ENCODE measurements around the gene EVX2.

The EVX2 gene

GRCh38 chr2:176096243-176096985 lies 12.7 kb upstream of the EVX2 start:
- no peak for DNase-seq (ENCODE audit: low read depth in 3 of 3)

GRCh38 chr2:176095421-176095820 lies 11.7 kb upstream of the EVX2 start:
- DNase-seq (ENCODE audit: low read depth in 3 of 3): no peak

- DNase-seq (ENCODE audit: low read depth in 3 of 3): no peak
Observed at GRCh38 chr2:176094349-176094748, 10.6 kb upstream of the EVX2 start.

GRCh38 chr2:176093898-176094249 lies 10.1 kb upstream of the EVX2 start:
- DNase-seq (ENCODE audit: low read depth in 3 of 3): no peak

- no peak for DNase-seq (ENCODE audit: low read depth in 3 of 3)
Observed at GRCh38 chr2:176093145-176093897, 9.6 kb upstream of the EVX2 start.

GRCh38 chr2:176092270-176093144 lies 8.7 kb upstream of the EVX2 start, which contains the start of gene HOXD13:
TSS of gene HOXD13 (plus strand) at chr2:176092721. CDS start at chr2:176092891, 170 bp downstream.
- DNase-seq (ENCODE audit: low read depth in 3 of 3): no peak

- no peak for DNase-seq (ENCODE audit: low read depth in 3 of 3)
Observed at GRCh38 chr2:176091329-176092258, 7.8 kb upstream of the EVX2 start.

- DNase-seq (ENCODE audit: low read depth in 3 of 3): no peak
Observed at GRCh38 chr2:176090862-176091261, 7.1 kb upstream of the EVX2 start.

GRCh38 chr2:176089843-176090395 lies 6.2 kb upstream of the EVX2 start:
- DNase-seq (ENCODE audit: low read depth in 3 of 3): no peak

GRCh38 chr2:176088937-176089842 lies 5.4 kb upstream of the EVX2 start:
- no peak for DNase-seq (ENCODE audit: low read depth in 3 of 3)

- DNase-seq (ENCODE audit: low read depth in 3 of 3): no peak
Observed at GRCh38 chr2:176088048-176088936, 4.5 kb upstream of the EVX2 start.

- DNase-seq (ENCODE audit: low read depth in 3 of 3): no peak
Observed at GRCh38 chr2:176087330-176088047, 3.7 kb upstream of the EVX2 start.

- no peak for DNase-seq (ENCODE audit: low read depth in 3 of 3)
Observed at GRCh38 chr2:176085861-176086771, 2.4 kb upstream of the EVX2 start.

GRCh38 chr2:176085120-176085788 lies 1.5 kb upstream of the EVX2 start:
- no peak for DNase-seq (ENCODE audit: low read depth in 3 of 3)

- no peak for DNase-seq (ENCODE audit: low read depth in 3 of 3)
Observed at GRCh38 chr2:176084611-176085119, 903 bp upstream of the EVX2 start.

Measured in stimulated activated CD4-positive, alpha-beta T cell treated with anti-CD3 and anti-CD28 coated beads, TNF-alpha, amount 100 ng/mL, for 48 hours (primary cell).